Epidermal melanocyte (primary cell): Measurements from ENCODE around the gene BDKRB1.
"Not testable (repeated sequence)": the region's sequence is repeated elsewhere in the genome, so short reads cannot be mapped to it uniquely, and the experiment has no call there.

Experiments used
- DNase-seq: peaks from one replicate; pipeline ENCODE4 v3.0.0; 2011; ENCODE audit warnings: low spot score; ENCODE audit not compliant: insufficient read length

BDKRB1 gene

DNA sequence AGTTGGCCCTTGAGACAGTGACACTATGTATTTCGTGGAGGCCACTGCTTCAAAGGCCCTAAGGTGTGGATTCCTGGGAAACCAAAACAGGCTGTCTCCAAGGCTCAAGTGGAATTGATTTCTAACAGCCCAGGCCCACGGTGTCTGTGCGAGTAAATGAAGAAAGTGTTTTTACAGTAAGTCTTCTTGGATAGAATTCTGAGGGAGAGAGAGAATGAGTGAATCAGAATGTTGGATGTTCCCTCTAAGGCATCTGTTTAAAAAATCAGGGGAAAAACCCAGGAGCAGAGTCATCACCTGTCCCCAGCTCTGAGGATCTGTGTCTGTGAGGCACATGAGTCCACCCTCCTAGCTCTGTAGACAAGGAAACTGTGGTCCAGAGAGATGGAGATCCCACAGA, 22.3 kb upstream of the BDKRB1 start:
- DNase-seq: no peak

GRCh38 chr14:96235426-96235825, 20.6 kb upstream of the BDKRB1 start:
- no peak for DNase-seq

- no peak for DNase-seq
Measured at GRCh38 chr14:96237641-96238040, 18.4 kb upstream of the BDKRB1 start.

GRCh38 chr14:96238676-96239265, 17.2 kb upstream of the BDKRB1 start:
- DNase-seq: no peak

DNA sequence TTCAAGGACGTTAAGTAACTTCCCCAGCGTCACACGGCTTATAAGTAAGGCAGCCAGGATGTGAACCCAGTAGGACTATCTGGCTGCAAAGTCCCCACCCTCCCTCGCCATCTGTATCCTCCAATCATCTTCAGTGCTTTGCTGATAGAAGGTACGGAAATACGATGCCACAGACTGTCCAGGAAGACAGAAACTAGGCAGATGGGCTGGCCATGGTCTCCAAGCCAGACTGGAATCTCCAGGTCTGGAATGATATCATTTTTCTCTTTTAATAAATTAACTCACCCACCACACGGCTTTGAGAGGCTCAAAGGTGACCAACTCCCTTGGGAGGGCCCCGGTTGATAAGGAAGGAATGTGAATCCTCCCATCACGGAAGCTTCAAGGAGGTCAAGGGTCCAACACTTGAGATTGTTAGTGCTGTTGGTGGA, 16.3 kb upstream of the BDKRB1 start:
- DNase-seq: no peak

GRCh38 chr14:96240641-96241040, 15.4 kb upstream of the BDKRB1 start:
- no peak for DNase-seq

DNA sequence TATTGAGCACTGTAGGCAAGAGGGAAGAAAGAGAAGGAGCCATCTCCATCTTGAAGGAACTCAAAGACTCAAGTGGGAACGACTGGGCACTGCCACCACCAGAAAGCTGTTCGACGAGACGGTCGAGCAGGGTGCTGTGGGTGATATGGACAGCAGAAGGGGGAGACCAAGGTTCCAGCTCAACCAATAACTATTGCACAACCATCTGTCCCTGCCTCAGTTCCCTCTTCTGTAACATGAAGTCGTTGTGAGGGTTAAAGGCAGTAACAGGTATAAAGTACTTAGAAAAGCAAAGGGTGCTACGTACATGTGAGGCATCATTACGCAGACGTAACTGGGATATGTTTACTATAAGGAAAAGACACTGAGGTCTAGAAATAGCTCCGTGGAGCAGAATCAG, 13.9 kb upstream of the BDKRB1 start:
- DNase-seq: no peak

DNA sequence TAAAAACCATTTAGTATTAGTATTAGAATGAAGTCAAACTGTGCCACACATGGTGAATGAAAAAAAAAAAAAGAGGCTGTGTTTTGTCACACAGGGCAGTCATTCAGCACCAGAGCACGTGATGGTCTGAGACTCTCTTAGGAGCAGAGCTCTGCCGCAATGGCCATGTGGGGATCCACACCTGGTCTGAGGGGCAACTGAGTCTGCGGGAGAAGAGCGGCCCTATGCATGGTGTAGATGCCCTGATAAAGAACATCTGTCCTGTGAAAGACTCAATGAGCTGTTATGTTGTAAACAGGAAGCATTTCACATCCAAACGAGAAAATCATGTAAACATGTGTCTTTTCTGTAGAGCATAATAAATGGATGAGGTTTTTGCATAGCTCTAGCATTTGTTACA, 12.2 kb upstream of the BDKRB1 start:
- no peak for DNase-seq

- not testable (repeated sequence) for DNase-seq
Measured at GRCh38 chr14:96245074-96245473, 10.9 kb upstream of the BDKRB1 start.

DNA sequence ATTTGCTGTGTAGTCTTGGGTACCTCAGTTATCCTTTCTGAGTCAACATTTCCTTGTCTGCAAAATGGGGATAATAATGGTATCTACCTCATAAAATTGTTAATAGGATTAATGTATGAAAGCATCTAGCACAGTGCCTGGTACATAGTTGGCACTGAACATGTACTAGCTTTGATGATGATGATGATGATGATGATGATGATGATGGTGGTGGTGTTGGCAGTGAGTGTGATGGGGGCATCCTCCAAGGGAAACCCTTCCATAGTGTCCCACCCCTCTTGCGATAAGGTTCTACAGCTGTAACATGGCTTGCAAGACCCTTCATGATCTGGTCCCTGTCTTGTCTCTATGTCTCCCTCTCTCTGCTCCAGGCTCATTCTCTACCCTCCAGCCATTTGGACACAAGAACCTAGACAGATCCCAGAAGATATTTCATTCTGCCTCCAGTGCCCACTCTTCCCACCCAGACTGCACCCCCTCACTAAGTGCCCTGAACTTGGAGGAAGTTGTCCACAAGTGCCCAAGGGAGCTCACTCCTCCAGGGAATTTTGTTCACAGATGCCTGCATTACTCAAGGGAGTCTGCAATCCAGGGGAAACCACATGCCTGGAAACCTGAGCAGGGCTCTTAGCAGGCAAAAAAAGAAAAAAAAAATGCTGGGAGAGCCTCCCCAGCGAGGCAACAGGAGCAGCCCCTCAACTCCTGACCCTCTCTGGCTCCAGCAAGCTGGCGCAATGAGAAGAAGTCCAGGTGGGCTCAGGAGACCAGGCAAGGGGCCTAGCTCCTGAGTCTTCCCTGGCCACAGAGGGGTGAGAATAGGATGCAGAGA, 10.1 kb upstream of the BDKRB1 start:
- no peak for DNase-seq

DNA sequence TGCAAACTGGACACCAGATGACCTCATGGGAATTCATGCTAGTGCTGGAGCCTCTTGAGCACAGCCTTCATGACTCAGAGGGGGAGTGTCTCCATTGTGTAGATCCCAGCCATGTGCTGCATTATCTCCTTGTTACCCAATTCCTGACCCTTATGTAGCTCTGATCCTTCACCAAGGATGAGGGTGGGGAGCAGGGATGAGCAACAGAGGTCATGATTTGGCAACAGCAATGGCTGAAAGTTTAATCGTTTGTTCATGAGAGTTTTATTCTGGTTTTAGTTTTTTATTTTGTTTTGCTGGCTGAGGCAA, 9.5 kb upstream of the BDKRB1 start:
- DNase-seq: no peak

DNA sequence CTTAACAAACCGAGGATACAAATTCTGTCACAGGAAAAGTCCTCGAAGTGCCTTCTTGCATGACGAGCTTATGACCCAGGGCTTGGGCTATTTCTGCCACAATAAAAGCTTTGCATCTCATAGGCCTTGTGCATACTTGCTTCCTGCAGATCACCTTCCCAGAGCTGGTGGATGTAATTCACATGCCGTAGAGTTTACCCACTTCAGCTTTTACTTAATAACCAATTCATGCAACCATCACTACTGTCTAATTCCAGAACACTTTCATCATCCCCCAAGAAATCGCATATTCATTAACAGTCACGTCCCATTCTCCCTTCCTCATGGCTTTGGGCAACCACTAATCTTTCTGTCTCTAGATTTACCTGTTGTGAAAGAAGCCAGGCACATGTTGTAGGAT, 9.0 kb upstream of the BDKRB1 start:
- no peak for DNase-seq

GRCh38 chr14:96249029-96249428, 7.0 kb upstream of the BDKRB1 start:
- DNase-seq: no peak

DNA sequence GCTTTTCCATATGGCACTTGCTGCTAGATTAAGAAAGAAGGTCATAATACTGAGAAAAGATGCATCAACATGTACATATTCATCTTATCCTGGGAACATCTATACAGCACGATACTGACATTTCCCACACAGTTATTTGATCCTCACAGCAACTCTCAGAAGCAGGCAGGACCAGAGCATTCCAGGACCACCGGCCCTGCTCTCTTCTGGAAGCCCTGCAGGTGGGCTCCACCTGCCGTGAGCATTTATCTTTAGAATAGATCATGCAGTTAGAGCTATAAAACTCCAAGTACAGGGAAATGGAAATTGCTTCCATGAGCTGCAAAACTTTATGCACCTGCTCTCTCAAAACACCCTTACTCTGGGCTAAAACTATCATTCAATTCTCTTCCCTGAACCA, 5.5 kb upstream of the BDKRB1 start:
- DNase-seq: no peak

GRCh38 chr14:96251656-96252155, 4.3 kb upstream of the BDKRB1 start:
- no peak for DNase-seq

GRCh38 chr14:96252323-96252998, 3.5 kb upstream of the BDKRB1 start:
- DNase-seq: no peak

DNA sequence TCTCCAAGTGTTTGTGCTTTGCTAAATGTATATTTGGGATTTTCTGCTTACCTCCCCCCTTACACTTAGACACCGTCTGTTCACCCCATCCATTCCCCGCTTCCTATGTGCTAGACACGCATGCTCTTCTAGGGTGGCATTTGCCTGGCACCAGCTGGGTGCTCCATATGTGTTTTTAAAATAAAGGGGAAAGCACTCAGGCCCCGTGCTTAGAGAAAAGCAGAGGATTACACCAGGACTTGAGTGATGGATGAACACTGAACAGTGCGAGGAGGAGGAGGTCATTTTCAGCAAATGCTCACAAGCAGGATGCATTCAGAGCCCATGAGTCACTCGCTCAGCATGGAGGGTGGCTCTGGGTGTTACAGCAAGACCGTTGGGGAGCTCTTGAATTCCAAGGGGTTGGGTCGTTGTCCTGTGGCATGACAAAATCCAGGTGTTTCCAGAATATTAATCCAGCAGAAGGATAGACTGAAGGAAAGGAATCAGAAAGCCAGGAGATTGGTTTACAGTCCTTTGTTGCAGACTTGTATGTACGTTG, 2.9 kb upstream of the BDKRB1 start:
- DNase-seq: no peak

GRCh38 chr14:96254687-96255086, 1.3 kb upstream of the BDKRB1 start:
- DNase-seq: no peak

DNA sequence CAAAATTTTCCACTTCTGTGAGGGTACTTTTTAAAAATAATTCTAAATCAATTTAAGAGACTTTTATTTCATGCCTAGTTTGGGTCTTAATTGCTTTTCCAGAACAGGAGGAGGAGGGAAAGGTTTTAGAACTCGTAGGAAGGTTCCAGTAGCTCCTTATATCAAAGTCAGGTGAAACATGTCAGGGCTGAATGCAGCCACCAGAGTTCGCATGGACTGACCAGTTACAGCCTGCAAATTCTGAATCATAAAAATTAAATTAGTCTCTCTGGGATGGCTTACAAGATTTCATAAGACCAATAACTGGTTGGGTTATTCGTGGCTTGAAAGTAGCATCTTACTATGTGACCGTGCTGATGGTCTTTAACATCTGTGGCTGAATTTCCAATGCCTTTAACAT, 397 bp downstream of the BDKRB1 start:
- DNase-seq: no peak

DNA sequence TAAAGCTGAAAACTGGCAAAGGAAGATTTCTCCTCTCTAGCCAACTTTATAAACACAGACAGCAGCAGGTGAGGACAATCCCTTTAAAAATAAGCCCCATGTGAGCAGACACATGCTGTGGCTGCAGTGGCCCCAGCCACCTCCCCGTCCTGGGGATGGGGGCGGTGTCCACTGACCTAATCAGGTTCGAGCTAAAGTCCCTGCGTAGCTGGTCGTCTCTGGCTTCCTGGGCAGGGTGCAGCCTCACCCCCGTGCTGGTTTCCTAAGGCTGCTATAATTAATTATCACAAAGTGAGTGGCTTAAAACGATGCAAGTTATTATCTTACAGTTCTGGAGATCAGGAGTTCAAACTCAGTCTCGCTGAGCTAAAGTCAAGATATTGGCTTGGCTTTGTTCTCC, 1.0 kb downstream of the BDKRB1 start:
- DNase-seq: no peak

DNA sequence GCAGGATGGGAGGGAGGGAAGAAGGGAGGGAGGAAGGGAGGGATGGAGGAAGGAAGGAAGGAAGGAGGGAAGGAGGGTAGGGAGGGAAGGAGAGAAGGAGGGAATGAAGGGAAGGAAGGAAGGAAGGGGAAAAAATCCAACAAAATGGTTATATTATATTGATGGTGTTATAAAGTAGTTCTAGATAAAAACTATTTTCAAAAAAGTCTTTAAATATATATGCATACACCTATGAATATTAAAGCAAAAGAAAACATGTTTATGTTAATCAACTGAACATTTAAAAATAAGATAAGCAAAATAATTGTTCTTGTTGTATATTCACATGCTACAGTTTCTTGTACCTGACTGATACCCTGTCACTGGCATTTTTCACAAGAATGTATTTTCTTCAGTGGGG, 1.9 kb downstream of the BDKRB1 start:
- no peak for DNase-seq

- DNase-seq: no peak
Measured at GRCh38 chr14:96260341-96260821, 4.4 kb downstream of the BDKRB1 start.
